ENCODE measurements around the gene GPER1.

The GPER1 gene

DNA sequence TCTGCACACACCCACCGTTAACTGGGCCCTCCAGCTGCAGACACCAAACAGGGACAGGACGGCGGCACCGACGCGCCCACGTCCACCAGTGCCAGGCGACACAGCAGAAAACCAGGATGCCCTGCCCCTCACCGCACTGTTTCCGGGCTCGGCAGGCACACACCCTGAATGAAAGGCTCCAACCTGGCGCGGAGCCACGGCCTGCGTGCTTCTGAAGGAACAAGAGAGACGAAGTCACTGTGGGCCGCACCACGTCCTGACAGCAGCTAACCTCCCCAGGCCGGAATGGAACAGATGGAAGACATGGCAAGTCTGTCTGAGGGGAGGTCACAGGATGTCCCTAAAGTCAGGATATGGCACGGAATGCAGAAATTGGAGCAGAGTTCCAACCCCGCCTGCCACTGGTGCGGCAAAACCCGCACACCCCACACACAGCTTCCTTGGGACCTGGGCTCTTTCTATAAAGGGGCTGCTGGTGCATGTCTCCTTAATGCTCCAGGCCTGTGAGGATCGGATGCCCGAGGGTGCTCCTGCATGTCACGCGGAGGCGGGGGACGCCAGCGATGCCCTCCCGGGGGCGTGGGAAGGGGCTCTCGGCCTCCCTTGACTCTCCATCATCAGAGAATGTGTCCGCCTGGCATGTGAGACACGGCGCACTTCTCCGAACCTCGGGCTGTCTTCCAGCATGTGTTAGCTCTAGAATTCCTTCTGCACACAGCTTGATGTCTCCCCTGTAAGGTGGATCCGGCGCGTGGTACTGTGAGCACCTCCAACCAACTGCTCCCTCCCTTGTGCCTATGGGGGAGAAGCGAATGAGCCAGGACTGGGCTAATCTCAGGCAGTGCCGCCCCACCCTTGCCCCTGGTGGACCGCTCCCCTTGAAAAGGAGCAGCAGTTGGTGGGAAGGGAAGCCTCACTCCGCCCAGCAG lies 3.9 kb upstream of the GPER1 start:
- no peak overlapping the region for H3K4me3 ChIP-seq (ENCODE audit: low read depth, low read length)
- no peak for TF ChIP-seq CTCF (conservative IDR thresholded peaks at IDR 0.05; ENCODE audit: low read depth, low read length)
- DNase-seq (ENCODE audit: low read depth), result no peak

DNA sequence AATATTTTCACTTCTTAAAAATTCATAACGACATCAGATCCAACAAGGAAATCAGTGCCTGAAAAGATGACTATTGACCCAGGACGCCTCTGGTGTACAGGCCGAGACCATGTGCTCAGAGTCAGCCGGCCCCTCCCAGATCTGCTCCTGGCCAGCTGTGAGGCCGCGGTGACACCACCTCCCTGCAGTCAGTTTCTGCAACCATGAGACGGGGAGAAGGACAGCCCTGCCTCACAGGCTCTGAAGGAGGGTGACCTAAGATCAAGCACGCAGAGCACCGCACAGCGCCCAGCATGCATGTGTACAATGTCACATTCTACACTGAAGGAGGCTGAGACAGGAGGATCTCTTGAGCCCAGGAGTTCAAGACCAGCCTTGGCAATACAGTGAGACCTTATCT lies 2.6 kb upstream of the GPER1 start:
- H3K4me3 ChIP-seq (ENCODE audit: low read depth, low read length), result no peak overlapping the region
- DNase-seq (ENCODE audit: low read depth), result no peak
- TF ChIP-seq CTCF (conservative IDR thresholded peaks at IDR 0.05; ENCODE audit: low read depth, low read length), result no peak

GRCh38 chr7:1085910-1086421 lies 1.9 kb upstream of the GPER1 start:
- no peak for TF ChIP-seq CTCF (conservative IDR thresholded peaks at IDR 0.05; ENCODE audit: low read depth, low read length)
- H3K4me3 ChIP-seq (ENCODE audit: low read depth, low read length), result no peak overlapping the region
- no peak for DNase-seq (ENCODE audit: low read depth)

DNA sequence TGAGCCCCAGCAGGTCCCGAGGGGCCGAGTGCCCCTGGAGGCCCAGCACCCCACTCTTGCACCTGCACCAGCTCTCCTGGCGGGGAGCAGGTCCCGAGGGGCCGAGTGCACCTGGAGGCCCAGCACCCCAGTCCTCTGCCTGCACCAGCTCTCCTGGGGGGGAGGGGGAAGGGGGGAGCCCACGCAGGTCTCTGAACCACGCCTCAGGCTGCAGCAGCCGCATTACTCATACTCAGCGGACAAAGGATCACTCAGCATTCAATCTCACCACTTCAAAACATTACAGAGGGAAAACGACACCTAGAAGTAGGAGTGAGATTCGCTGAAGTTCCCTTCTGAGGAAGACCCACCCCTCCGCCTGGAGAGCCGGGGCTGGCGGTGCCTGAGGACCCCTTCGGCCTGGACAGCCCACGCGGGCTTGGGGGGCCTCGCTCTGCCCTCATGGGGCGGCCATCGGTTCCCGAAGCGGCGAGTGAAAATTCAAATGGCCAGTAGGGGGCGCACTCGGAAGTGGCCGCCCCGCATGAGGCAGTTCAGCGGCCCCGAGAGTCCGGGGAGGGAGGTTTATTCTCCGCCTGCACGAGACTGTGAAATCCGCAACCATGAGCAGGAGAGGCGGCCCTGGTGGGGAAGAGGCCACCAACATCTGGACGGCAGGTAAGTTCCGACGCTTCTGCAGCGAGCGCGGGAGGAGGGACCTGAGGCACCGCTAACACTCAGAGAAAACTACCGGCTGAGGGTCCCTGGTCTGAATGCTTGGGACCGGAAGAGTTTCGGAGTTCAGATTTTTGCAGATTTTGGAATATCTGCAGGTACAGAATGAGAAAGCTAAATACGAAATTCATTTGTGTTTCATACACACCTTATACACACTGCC lies 1.1 kb upstream of the GPER1 start:
- peak; percentile 58 for DNase-seq (ENCODE audit: low read depth)
- H3K4me3 ChIP-seq (ENCODE audit: low read depth, low read length), result peak overlapping the region; percentile 63
- TF ChIP-seq CTCF (conservative IDR thresholded peaks at IDR 0.05; ENCODE audit: low read depth, low read length), result peak; percentile 82

DNA sequence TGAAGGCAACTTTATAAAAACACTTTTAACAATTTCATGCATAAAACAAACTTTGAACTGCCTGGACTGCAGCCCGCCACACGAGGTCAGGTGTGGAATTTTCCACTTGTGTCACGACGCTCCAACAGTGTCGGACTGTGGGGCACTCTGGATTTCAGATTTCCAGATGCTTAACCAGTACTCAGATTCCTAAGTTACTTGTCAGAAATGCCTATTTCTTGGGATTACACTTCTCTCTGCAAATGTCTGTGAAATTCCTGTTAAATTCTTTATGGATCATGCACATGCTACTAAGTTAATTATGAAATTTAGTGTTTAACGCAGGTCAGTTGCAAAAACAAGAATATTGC lies 473 bp upstream of the GPER1 start:
- peak; percentile 36 for DNase-seq (ENCODE audit: low read depth)
- TF ChIP-seq CTCF (conservative IDR thresholded peaks at IDR 0.05; ENCODE audit: low read depth, low read length), result no peak
- H3K4me3 ChIP-seq (ENCODE audit: low read depth, low read length), result peak overlapping the region; percentile 63

DNA sequence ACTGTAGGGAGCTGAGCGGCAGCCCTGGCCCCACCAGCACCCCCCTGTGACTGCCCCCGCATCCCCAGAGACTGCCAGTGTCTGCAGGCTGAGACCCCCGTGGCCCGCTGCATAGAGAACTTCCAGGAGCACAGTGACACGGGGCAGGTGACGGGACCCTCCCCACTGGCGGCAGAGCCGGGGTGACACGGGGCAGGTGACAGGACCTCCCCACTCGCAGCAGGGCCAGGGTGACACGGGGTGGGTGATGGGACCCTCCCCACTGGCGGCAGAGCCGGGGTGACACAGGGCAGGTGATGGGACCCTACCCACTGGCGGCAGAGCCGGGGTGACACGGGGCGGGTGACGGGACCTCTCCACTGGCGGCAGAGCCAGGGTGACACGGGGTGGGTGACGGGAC lies 2.3 kb downstream of the GPER1 start:
- DNase-seq (ENCODE audit: low read depth), result no peak
- H3K4me3 ChIP-seq (ENCODE audit: low read depth, low read length), result no peak overlapping the region
- no peak for TF ChIP-seq CTCF (conservative IDR thresholded peaks at IDR 0.05; ENCODE audit: low read depth, low read length)
